ENCODE data around the gene EFCAB9.

Gene EFCAB9

DNA sequence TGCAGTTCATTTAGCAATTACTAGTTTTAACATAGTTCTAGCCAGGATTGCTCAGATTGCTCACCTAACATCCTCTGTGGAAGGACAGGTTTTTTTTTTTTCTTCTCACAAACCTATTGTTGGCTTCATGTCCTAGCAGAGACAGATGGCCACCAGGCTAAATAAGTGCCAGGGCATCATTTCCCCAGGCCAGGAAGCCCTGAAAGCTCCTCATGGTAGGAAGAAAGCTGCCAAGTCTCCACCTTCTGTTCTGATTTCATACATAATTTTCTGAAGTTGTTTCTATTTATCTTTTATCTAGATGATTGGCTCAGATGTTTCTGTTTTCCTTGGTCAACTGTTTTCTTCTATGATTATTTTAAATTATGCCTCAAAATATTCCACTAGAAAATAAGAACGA lies 31.0 kb downstream of the EFCAB9 start:
- no peaks in the 10 kb centered on the region for H3K4me1 ChIP-seq (ENCODE audit: insufficient read depth, low read length, severe bottlenecking)
- no peak overlapping the region for H3K4me2 ChIP-seq (ENCODE audit: low read length)
- H3K9me2 ChIP-seq (ENCODE audit: low read depth, low read length): no peaks in the 10 kb centered on the region
- TF ChIP-seq EZH2 (IDR thresholded peaks at IDR 0.05; ENCODE audit: borderline replicate concordance, low read length): no peak
- TF ChIP-seq, protein P1, sequence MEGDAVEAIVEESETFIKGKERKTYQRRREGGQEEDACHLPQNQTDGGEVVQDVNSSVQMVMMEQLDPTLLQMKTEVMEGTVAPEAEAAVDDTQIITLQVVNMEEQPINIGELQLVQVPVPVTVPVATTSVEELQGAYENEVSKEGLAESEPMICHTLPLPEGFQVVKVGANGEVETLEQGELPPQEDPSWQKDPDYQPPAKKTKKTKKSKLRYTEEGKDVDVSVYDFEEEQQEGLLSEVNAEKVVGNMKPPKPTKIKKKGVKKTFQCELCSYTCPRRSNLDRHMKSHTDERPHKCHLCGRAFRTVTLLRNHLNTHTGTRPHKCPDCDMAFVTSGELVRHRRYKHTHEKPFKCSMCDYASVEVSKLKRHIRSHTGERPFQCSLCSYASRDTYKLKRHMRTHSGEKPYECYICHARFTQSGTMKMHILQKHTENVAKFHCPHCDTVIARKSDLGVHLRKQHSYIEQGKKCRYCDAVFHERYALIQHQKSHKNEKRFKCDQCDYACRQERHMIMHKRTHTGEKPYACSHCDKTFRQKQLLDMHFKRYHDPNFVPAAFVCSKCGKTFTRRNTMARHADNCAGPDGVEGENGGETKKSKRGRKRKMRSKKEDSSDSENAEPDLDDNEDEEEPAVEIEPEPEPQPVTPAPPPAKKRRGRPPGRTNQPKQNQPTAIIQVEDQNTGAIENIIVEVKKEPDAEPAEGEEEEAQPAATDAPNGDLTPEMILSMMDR (IDR thresholded peaks at IDR 0.05; ENCODE audit: low read length): no peak
- 0 out of 2 replicates have a peak, but pooled peaks cover 4% of the 10 kb centered on the region for H3K79me2 ChIP-seq (ENCODE audit: insufficient read depth, low read length)
- H3K9ac ChIP-seq (ENCODE audit: low read length): no peak overlapping the region
- no peaks in the 10 kb centered on the region for H3K27me3 ChIP-seq (ENCODE audit: insufficient read depth, low read length)
- H2AFZ ChIP-seq (ENCODE audit: low read length): no peak overlapping the region
- H4K20me1 ChIP-seq (ENCODE audit: insufficient read depth, low read length): no peaks in the 10 kb centered on the region
- no peaks in the 10 kb centered on the region for H3F3A ChIP-seq (ENCODE audit: insufficient read depth, low read length)
- H3K9me3 ChIP-seq (ENCODE audit: low read length): no peaks in the 10 kb centered on the region
- H3K27ac ChIP-seq (ENCODE audit: low read depth, low read length, poor library complexity, severe bottlenecking): no peak overlapping the region
- H3K4me3 ChIP-seq (ENCODE audit: low read depth, low read length, poor library complexity, severe bottlenecking): no peak overlapping the region
- peaks cover 46% of the 10 kb centered on the region for H3K36me3 ChIP-seq (ENCODE audit: insufficient read depth, low read length)

GRCh38 chr5:172229904-172230303 lies 35.9 kb downstream of the EFCAB9 start:
- Histone ChIP-seq H3K4me2 (ENCODE audit: low read length) (no peak overlapping the region), H3K36me3 (ENCODE audit: insufficient read depth, low read length) (peaks cover 41% of the 10 kb centered on the region; the same call in 1 of the 2 replicates)

DNA sequence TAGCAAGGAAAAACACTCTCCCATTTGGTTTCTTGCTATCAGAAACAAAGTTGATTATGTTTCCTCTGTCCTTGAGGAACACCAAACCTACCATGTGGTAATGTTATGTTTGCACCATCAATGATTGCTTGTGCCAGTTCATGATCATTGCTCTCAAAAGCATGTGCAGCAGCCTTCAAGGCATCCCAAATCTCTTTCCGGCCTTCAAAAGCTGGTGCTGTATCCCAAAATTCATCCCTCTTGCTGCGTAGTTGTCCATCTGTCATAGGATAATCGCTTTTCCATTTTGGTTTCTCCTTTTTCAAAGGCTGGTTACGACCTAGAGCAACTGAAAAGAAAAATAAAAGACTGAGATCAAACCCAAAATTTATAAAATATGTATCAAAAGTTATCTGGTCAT lies 40.1 kb downstream of the EFCAB9 start:
- Histone ChIP-seq H3K27ac (ENCODE audit: low read depth, low read length, poor library complexity, severe bottlenecking) (no peak overlapping the region), H3K79me2 (ENCODE audit: insufficient read depth, low read length) (peaks cover 25% of the 10 kb centered on the region), H3K4me2 (ENCODE audit: low read length) (no peak overlapping the region), H3K9ac (ENCODE audit: low read length) (no peak overlapping the region), H3K27me3 (ENCODE audit: insufficient read depth, low read length) (no peaks in the 10 kb centered on the region), H2AFZ (ENCODE audit: low read length) (no peak overlapping the region), H3K36me3 (ENCODE audit: insufficient read depth, low read length) (peaks cover 36% of the 10 kb centered on the region; the same call in 1 of the 2 replicates), H3K4me3 (ENCODE audit: low read depth, low read length, poor library complexity, severe bottlenecking) (no peak overlapping the region), H3K4me1 (ENCODE audit: insufficient read depth, low read length, severe bottlenecking) (peaks cover 36% of the 10 kb centered on the region), H3F3A (ENCODE audit: insufficient read depth, low read length) (no peaks in the 10 kb centered on the region), H3K9me2 (ENCODE audit: low read depth, low read length) (no peaks in the 10 kb centered on the region), H4K20me1 (ENCODE audit: insufficient read depth, low read length) (no peaks in the 10 kb centered on the region), H3K9me3 (ENCODE audit: low read length) (no peaks in the 10 kb centered on the region)
- TF ChIP-seq, protein P1 (IDR thresholded peaks at IDR 0.05; ENCODE audit: low read length): no peak
- TF ChIP-seq EZH2 (IDR thresholded peaks at IDR 0.05; ENCODE audit: borderline replicate concordance, low read length): no peak

More at GRCh38 chr5:172229904-172230303, 35.9 kb downstream of the EFCAB9 start:
- Histone ChIP-seq H2AFZ (ENCODE audit: low read length) (no peak overlapping the region), H3K4me1 (ENCODE audit: insufficient read depth, low read length, severe bottlenecking) (no peaks in the 10 kb centered on the region), H3K79me2 (ENCODE audit: insufficient read depth, low read length) (no peaks in the 10 kb centered on the region), H3K9ac (ENCODE audit: low read length) (no peak overlapping the region), H3K9me2 (ENCODE audit: low read depth, low read length) (no peaks in the 10 kb centered on the region), H3K27ac (ENCODE audit: low read depth, low read length, poor library complexity, severe bottlenecking) (no peak overlapping the region), H3K4me3 (ENCODE audit: low read depth, low read length, poor library complexity, severe bottlenecking) (no peak overlapping the region), H3K27me3 (ENCODE audit: insufficient read depth, low read length) (no peaks in the 10 kb centered on the region), H4K20me1 (ENCODE audit: insufficient read depth, low read length) (no peaks in the 10 kb centered on the region), H3F3A (ENCODE audit: insufficient read depth, low read length) (no peaks in the 10 kb centered on the region), H3K9me3 (ENCODE audit: low read length) (no peaks in the 10 kb centered on the region)
- no peak for TF ChIP-seq EZH2 (IDR thresholded peaks at IDR 0.05; ENCODE audit: borderline replicate concordance, low read length)
- TF ChIP-seq, protein P1 (IDR thresholded peaks at IDR 0.05; ENCODE audit: low read length): no peak

All from OCI-LY1 (cell line).